ENCODE results near the gene E2F2. TPM values are rescaled to one million over a fixed set of nuclear protein-coding genes. Genes with fewer than 3 reads are reported as not detected.

E2F2 gene
- total and polyA plus RNA-seq, 2 of the 4 experiments (the other 2 are of a cell fraction), result 0.36 to 0.51 TPM

GRCh38 chr1:23528250-23528978, 2.6 kb downstream of the E2F2 start:
- no peak overlapping the region for H2BK20ac ChIP-seq (ENCODE audit: low read depth, low read length)
- no peak for TF ChIP-seq CEBPB (IDR thresholded peaks at IDR 0.05; ENCODE audit: low read depth, low read length)
- no peak for TF ChIP-seq POLR2A (IDR thresholded peaks at IDR 0.05; ENCODE audit: low read depth, low read length)
- TF ChIP-seq MAZ (IDR thresholded peaks at IDR 0.05; ENCODE audit: borderline replicate concordance, low read depth, low read length), result no peak
- TF ChIP-seq CHD1 (IDR thresholded peaks at IDR 0.05; ENCODE audit: low read depth, low read length), result no peak
- TF ChIP-seq MAFK (IDR thresholded peaks at IDR 0.05; ENCODE audit: low read depth, low read length), result no peak; the same call in 1 of the 2 replicates
- H3K4me1 ChIP-seq (ENCODE audit: control insufficient read depth, insufficient read depth, low read length), result peaks cover 9% of the 10 kb centered on the region; the same call in 1 of the 2 replicates
- no TSS peak for BruUV-seq (replicated peaks)
- H2BK5ac ChIP-seq (ENCODE audit: low read depth, low read length, poor library complexity, severe bottlenecking), result no peak overlapping the region
- dilution Hi-C loops (cut with HindIII; ENCODE audit: low sequenced_read_pairs, unreplicated experiment), result no loop called here
- no peaks in the 10 kb centered on the region for H3K27me3 ChIP-seq (ENCODE audit: control insufficient read depth, insufficient read depth, low read length)
- H3K79me1 ChIP-seq (ENCODE audit: low read depth in 1 of 2, low read length in 2 of 2), result peaks cover 0 to 7% of the 10 kb centered on the region in 2 experiments; a peak in 1 of 4 replicates
- H3K36me3 ChIP-seq (ENCODE audit: control insufficient read depth, insufficient read depth, low read length), result no peaks in the 10 kb centered on the region
- H3K9ac ChIP-seq (ENCODE audit: low read depth, low read length), result no peak overlapping the region
- H3K56ac ChIP-seq (ENCODE audit: extremely low read depth, insufficient read depth, low read length), result no peak overlapping the region
- no peak overlapping the region for H4K8ac ChIP-seq (ENCODE audit: low read depth in 2 of 2, low read length in 2 of 2)
- H4K91ac ChIP-seq (ENCODE audit: insufficient read depth, low read depth, low read length), result peak overlapping the region; percentile 39; the same call in 1 of the 2 replicates
- ATAC-seq (ENCODE audit: low read depth), result peak; percentile 61
- H3K4me2 ChIP-seq (ENCODE audit: low read depth, low read length), result no peak overlapping the region
- intact Hi-C loops (cut with micrococcal nuclease), result no loop called here
- H3K14ac ChIP-seq (replicated peaks; ENCODE audit: low read depth, low read length), result no peak overlapping the region
- no peak overlapping the region for H3K4me3 ChIP-seq (ENCODE audit: insufficient read depth, low read depth, low read length)
- no peak overlapping the region for H3K23ac ChIP-seq (ENCODE audit: low read depth, low read length)
- no peak overlapping the region for H3K27ac ChIP-seq (ENCODE audit: insufficient read depth, low read length)
- peak; percentile 46 for DNase-seq
- H2AK9ac ChIP-seq (replicated peaks; ENCODE audit: low read depth, low read length, poor library complexity), result no peak overlapping the region
- no peak overlapping the region for H4K5ac ChIP-seq (ENCODE audit: low read depth, low read length)
- in situ Hi-C loops (cut with MboI; ENCODE audit: low sequenced_read_pairs), result no loop called here
- no peak overlapping the region for H3K18ac ChIP-seq (ENCODE audit: low read depth, low read length)
- H3K9me3 ChIP-seq (ENCODE audit: control insufficient read depth, insufficient read depth, low read length), result no peaks in the 10 kb centered on the region
- POLR2A ChIA-PET (ENCODE audit: unreplicated experiment), result no interaction called here
- 22% methylated on average over 6 of the region's 9 CpGs; no CpG with 5 or more reads in 1 of the 2 experiments for WGBS, 2 experiments (ENCODE audit: extremely low coverage in 2 of 2, insufficient read length in 1 of 2)
- no peak overlapping the region for H2BK15ac ChIP-seq (ENCODE audit: low read depth, low read length)
- H3K9me1 ChIP-seq (ENCODE audit: insufficient read depth, low read length), result 0 out of 2 replicates have a peak, but pooled peaks cover 2% of the 10 kb centered on the region
- no peak overlapping the region for H3K4ac ChIP-seq (ENCODE audit: low read depth, low read length)
- no peak overlapping the region for H2BK120ac ChIP-seq (ENCODE audit: low read depth, low read length)
- no peak overlapping the region for H2AK5ac ChIP-seq (ENCODE audit: low read depth, low read length)
- no peaks in the 10 kb centered on the region for H4K20me1 ChIP-seq (ENCODE audit: insufficient read depth, low read length)
- CTCF ChIA-PET, result interaction anchor here (0.5 kb wide), 1 partner anchor 108 kb away, joined by 3 read pairs; no protein-coding TSS in a partner anchor
- H2AFZ ChIP-seq (replicated peaks; ENCODE audit: low read length, poor library complexity), result peak overlapping the region; percentile 66

Data from IMR-90 (cell line).